Measurements from ENCODE around the gene PPP1R36. TPM values are rescaled to one million over a fixed set of nuclear protein-coding genes. Genes with fewer than 3 reads are reported as not detected.

PPP1R36 gene
- total and polyA plus RNA-seq, 2 of the 8 experiments (the other 6 are each of a cell fraction or from before 2014, with no cell fraction given), result 0.39 to 0.93 TPM

GRCh38 chr14:64544607-64545312 lies 5.0 kb upstream of the PPP1R36 start:
- Histone ChIP-seq H3K18ac (ENCODE audit: extremely low read depth, low read length) (no peak overlapping the region), H4K5ac (ENCODE audit: insufficient read length, low read depth, low read length) (peak overlapping the region; percentile 80), H3K14ac (ENCODE audit: insufficient read length) (no peak overlapping the region), H2BK120ac (replicated peaks; ENCODE audit: low read depth, low read length) (no peak overlapping the region), H4K91ac (replicated peaks; ENCODE audit: insufficient read length, low read length) (no peak overlapping the region), H3K36me3 (ENCODE audit: control insufficient read depth in 2 of 4, insufficient read depth in 4 of 4, low read length in 3 of 4) (peaks cover 0 to 8% (median 0%) of the 10 kb centered on the region in 4 experiments; a peak in 1 of 8 replicates), H2AFZ (ENCODE audit: low read length) (no peak overlapping the region), H3K9me3 (ENCODE audit: insufficient read depth in 2 of 2, low read depth in 1 of 2, low read length in 1 of 2) (peaks cover 19 to 21% of the 10 kb centered on the region in 2 experiments), H3K4ac (replicated peaks; ENCODE audit: insufficient read length, low read depth, low read length) (no peak overlapping the region), H2AK5ac (ENCODE audit: low read depth, low read length) (no peak overlapping the region), H3K23me2 (ENCODE audit: low read depth, low read length) (peaks cover 2% of the 10 kb centered on the region), H3K79me1 (ENCODE audit: low read depth, low read length) (no peaks in the 10 kb centered on the region; the same call in 1 of the 2 replicates), H2BK20ac (ENCODE audit: low read length) (no peak overlapping the region), H3K4me3 (ENCODE audit: extremely low read depth in 1 of 4, insufficient read depth in 2 of 4, low read depth in 3 of 4, low read length in 4 of 4) (peak overlapping the region in 3 of 4 experiments; percentile 2 to 61 (median 40); a peak in 5 of 8 replicates), H4K8ac (ENCODE audit: extremely low read depth, insufficient read depth, low read length) (no peak overlapping the region), H3K27me3 (replicated peaks in 1 of 4; ENCODE audit: control insufficient read depth in 3 of 4, extremely low read depth in 1 of 4, insufficient read depth in 3 of 4, low read length in 3 of 4) (peaks cover 0 to 3% (median under 1%) of the 10 kb centered on the region in 4 experiments; a peak in 2 of 7 replicates), H3K9ac (replicated peaks in 1 of 4; ENCODE audit: extremely low read depth in 1 of 4, low read depth in 3 of 4, low read length in 3 of 4) (no peak overlapping the region; a peak in 1 of 7 replicates), H3K4me2 (ENCODE audit: insufficient read depth in 1 of 2, low read depth in 2 of 2, low read length in 2 of 2) (peak overlapping the region; percentile 49 to 72), H2BK5ac (ENCODE audit: low read depth, low read length) (peak overlapping the region; percentile 76; the same call in 1 of the 2 replicates), H2BK15ac (ENCODE audit: low read length) (no peak overlapping the region), H3K4me1 (replicated peaks in 1 of 4; ENCODE audit: control insufficient read depth in 3 of 4, insufficient read depth in 4 of 4, low read length in 3 of 4) (peaks cover 0 to 17% (median 5%) of the 10 kb centered on the region in 4 experiments; a peak in 5 of 7 replicates), H3K27ac (ENCODE audit: low read depth, low read length) (no peak overlapping the region), H3K23ac (ENCODE audit: insufficient read length) (no peak overlapping the region), H3K79me2 (ENCODE audit: control insufficient read depth in 1 of 2, insufficient read depth in 2 of 2, low read length in 2 of 2) (peaks cover 0 to 35% of the 10 kb centered on the region in 2 experiments; a peak in 2 of 4 replicates), H3K56ac (replicated peaks; ENCODE audit: insufficient read length, low read depth, low read length) (no peak overlapping the region), H4K20me1 (replicated peaks in 1 of 2; ENCODE audit: control insufficient read depth in 1 of 2, insufficient read depth in 2 of 2, low read length in 2 of 2) (peaks cover 0 to 2% of the 10 kb centered on the region in 2 experiments), H2BK12ac (ENCODE audit: low read depth, low read length) (no peak overlapping the region)
- ChIA-PET POLR2A (ENCODE audit: partially characterized antibody) (interaction anchor here (0.7 to 5.4 kb wide), 7 partner anchors 8 to 101 kb away, joined by 3 to 35 read pairs (median 4); partner anchors contain the start of gene ZBTB1), CTCF (ENCODE audit: partially characterized antibody) (interaction anchor here (0.7 to 2.8 kb wide), 4 partner anchors 34 to 92 kb away, joined by 3 to 12 read pairs (median 4); no protein-coding TSS in a partner anchor)
- no peak for FAIRE-seq
- WGBS, 2 experiments (ENCODE audit: extremely low coverage in 1 of 2, insufficient coverage in 1 of 2, insufficient read length in 1 of 2, insufficient replicate concordance in 2 of 2, low coverage in 1 of 2, low lambda C conversion rate in 2 of 2, missing lambda C conversion rate in 1 of 2), result 30% methylated on average over 5 of the region's 5 CpGs; no CpG with 5 or more reads in 1 of the 2 experiments
- no peak for DNase-seq (ENCODE audit: low read depth in 1 of 2, low spot score in 2 of 2)
